ENCODE measurements around the gene KCNG4. TPM values are rescaled to one million over a fixed set of nuclear protein-coding genes. Genes with fewer than 3 reads are reported as not detected.
"Not testable (repeated sequence)": the region's sequence is repeated elsewhere in the genome, so short reads cannot be mapped to it uniquely, and the experiment has no call there.

Gene KCNG4
- total RNA-seq, 1 donor from 2014 or later = not detected

DNA sequence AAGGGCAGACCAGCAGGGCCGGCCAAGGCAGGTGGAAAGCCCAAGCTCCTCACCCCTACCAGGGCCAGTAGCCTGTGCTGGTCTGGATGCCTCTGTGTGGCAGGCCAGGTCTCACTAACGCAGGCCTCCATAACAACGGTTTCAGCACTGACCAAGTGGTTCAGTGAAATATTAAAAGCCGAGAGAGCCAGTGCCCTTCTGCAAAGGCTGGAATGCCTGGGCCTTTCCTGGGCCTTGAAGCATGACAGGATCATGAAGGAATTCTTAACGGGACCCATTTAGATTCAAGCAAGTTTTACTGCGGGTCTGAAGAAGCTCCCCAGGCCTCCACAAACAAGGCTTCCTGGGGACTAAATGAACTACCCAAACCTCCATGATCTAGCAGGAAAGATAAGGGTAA, 32.6 kb downstream of the KCNG4 start:
- DNase-seq (ENCODE audit: low read depth in 2 of 2) = no peak

DNA sequence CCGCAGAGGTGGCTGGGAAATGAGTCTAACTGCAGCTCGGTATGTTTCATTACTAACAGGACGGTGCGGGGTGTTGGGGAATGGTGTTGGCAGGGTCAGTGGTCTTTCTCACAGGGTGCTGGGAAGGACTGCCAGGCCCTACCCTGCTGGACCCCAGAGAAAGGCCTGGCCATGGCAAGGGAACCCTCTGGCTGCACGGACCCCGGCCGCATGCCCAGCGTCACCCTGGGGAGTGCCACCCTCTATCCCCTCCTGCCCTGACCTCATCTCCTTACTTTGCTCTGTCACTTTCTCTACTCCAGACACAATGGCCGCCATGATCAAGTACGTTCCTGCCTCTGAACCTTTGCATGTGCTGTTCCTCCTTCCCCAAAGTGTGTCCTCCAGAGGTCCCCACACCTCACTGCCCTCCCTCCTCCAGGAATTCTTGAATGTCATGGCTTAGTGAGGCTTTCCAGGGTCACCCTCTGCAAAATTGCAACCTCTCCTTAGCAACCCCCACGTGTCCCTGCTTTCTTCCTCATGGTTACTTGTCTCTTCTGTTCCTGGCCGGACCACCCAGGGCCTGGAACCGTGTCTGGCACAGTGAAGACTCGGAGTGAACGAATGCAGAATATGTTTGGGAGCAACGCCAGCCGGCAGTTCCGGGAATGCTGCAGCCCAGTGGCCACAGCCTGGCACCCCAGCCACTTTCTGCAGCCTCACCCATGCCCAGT, 33.7 kb downstream of the KCNG4 start:
- DNase-seq (ENCODE audit: low read depth in 2 of 2) = no peak

DNA sequence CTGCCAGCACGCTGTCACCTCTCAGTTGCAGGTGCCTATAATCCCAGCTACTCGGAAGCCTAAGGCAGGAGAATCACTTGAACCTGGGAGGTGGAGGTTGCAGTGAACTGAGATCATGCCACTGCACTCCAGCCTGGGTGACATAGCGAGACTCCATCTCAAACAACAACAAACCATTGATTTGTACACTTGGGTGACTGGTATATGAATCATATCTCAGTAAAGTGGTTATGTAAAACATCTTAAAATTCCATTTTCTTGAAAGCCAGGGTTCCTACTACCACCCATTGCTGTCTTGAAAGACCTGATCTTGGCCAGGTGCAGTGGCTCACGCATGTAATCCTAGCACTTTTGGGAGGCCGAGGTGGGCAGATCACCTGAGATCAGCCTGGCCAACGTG, 34.7 kb downstream of the KCNG4 start:
- DNase-seq (ENCODE audit: low read depth in 2 of 2) = not testable (repeated sequence)

DNA sequence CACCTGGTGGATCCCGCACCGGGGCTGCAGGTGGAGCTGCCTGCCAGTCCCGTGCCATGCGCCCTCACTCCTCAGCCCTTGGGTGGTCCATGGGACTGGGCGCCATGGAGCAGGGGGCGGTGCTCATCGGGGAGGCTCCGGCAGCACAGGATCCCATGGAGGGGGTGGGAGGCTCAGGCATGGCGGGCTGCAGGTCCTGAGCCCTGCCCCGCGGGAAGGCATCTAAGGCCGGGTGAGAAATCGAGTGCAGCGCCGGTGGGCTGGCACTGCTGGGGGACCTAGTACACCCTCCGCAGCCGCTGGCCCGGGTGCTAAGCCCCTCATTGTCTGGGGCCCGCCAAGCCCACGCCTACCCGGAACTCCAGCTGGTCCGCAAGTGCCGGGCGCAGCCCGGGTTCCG, 35.3 kb downstream of the KCNG4 start:
- DNase-seq (ENCODE audit: low read depth in 2 of 2) = not testable (repeated sequence)

DNA sequence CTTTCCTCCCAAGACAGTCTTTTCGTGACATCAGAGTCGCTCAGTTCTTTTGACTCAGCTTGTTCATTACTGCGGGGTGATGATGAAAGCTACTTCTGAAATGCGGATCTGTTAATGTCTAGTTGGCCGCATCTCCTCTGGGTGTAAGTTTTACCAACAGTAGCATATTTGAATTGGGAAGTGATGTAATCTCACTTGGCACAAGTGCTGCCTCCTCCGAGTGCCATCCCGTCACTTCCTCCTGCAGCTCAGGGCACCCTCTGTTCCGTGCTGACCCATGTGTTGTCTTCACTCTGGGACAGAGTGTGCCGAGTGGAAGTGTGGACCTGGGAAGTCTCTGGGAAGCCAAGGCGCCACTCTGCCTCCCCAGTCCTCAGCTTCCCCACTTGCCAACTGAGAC, 40.0 kb downstream of the KCNG4 start:
- no peak for DNase-seq (ENCODE audit: low read depth in 2 of 2)

- no peak for DNase-seq (ENCODE audit: low read depth in 2 of 2)
These were observed 40.7 kb downstream of the KCNG4 start for GRCh38 chr16:84199097-84199496.

GRCh38 chr16:84198401-84198800, 41.4 kb downstream of the KCNG4 start:
- DNase-seq (ENCODE audit: low read depth in 2 of 2) = peak in 1 of 2 donors; percentile 31

DNA sequence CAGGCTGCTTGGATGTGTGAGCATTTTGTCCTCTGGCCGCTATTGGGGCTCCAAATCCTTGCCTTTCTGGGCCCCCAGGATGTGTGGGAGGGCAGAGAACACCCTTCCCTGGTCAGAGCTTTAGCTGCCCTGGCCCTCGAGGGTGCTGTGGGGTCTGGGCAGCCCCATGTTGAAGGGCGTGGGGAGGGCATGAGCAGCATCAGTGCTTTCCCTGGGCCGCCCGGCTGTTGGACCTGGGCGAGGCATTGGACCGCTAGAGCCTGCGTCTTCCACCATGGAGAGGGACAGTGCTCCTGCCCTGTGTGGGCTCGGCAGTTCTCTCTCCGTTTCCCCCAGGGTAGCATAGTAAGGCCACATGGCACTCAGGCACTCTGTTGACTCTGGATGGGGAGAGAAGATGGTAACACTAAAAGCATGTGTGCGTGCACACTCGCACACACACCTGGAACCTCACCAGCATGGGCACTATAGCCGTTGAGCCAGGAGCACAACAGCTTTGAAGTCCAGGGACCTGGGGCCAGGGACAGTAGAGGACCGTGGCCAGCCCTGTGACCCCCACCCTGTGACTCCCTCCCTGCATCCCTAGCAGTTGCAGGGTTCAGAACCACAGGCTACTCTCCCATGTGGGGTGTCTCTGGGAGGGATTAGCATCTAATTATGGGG, 42.2 kb downstream of the KCNG4 start:
- no peak for DNase-seq (ENCODE audit: low read depth in 2 of 2)

DNA sequence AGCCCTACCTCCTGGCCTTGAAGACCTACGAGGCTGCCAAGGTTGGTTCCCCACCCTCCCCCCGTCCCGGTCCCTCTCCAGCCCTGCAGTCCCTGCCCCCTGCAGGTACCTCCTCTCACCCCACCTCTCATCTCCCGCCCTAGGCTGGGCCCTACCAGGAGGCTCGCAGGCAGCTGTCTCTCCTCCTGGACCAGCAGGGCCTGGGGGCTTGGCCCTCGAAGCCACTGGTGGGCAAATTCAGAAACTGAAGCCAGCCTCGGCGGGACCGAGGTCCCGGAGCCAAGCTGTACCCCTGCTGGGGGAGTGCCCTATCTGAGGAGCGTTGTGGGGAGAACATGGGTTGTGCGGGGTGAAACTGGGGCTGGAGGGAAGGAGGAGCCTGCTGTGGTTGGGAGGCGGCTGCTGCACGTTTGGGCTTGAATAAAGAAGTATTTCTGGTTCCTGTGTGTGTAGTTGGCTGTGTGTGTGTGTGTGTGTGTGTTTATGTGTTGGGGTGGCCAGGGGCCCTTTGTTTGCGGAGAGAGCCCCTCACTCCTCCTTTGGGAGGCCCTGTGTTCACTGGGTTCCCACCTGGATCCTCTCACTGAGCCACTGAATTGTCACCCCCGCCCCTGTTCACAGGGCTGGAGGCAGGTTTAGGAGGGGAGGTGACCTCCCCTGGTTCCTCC, 43.0 kb downstream of the KCNG4 start:
- no peak for DNase-seq (ENCODE audit: low read depth in 2 of 2)

GRCh38 chr16:84196101-84196500, 43.7 kb downstream of the KCNG4 start:
- DNase-seq (ENCODE audit: low read depth in 2 of 2) = no peak

DNA sequence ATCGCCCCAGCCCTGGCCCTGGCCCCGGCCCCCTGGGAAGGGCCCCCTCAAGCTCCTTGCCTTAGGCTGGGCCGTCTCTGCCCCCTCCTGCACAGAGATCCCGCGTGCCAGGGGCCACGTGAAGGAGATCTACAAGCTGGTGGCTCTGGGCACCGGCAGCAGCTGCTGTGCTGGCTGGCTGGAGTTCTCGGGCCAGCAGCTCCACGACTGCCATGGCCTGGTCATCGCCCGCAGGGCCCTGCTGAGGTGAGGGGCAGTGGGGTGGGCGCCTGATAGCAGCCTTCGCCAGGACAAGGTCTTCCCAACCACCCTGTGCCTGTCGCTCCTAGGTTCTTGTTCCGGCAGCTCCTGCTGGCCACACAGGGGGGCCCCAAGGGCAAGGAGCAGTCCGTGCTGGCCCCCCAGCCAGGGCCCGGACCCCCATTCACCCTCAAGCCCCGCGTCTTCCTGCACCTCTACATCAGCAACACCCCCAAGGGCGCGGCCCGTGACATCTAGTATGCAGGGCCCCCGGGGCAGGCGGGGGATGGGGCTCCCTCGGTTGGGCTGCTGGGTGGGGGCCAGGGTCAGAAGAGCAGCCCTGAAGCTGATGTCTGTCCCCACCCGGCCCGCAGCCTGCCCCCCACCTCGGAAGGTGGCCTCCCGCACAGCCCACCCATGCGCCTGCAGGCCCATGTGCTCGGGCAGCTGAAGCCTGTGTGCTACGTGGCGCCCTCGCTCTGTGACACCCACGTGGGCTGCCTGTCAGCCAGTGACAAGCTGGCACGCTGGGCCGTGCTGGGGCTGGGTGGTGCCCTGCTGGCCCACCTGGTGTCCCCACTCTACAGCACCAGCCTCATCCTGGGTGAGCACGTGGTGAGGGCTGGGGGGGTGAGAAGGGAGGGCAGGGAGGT, 44.4 kb downstream of the KCNG4 start:
- DNase-seq (ENCODE audit: low read depth in 2 of 2) = no peak

DNA sequence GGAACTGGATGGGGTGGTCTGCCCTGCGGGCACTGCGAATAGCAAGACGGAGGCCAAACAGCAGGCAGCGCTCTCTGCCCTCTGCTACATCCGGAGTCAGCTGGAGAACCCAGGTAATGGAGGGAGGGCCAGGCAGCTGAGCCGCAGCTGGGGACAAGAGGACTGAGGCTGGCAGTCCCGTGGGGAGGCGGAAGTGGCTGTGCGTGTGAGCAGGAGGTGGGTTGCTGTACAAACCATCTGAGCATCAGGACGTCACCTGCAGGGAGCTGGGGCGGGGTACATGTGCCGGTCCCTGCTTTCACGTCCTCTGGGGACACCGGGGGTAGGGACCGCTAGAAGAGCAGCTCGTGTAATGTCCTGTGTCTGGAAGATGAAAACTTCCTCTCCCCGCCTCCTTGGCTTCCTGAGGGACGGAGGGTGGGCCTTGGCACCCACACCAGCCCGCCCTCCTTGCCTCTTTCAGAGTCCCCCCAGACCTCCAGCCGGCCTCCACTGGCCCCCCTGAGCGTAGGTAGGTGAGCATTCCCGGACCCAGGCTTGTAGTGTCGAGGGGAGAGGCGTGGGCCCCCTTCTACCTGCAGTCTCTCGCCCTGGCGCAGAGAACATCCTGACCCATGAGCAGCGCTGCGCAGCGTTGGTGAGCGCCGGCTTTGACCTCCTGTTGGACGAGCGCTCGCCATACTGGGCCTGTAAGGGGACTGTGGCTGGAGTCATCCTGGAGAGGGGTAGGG, 45.2 kb downstream of the KCNG4 start:
- DNase-seq (ENCODE audit: low read depth in 2 of 2) = no peak

DNA sequence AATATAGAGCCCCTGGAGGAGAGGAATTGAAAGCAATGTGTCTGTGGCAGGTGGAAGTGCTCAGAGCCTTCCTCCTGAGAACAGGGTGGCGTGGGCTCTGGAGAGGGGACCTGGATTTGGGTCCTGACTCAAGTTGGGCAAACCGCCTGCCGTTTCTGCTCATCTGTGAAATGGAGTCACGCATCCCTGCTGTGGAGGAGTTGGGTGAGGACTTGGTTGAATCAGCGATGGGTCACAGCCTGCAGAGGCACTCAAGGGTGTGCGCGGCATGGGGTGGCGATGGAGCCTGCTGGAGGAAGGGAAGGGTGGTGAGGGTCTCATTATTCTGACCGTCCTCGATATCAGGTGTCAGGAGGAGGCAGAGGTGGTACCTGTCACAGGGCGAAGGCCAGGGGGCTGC, 45.8 kb downstream of the KCNG4 start:
- no peak for DNase-seq (ENCODE audit: low read depth in 2 of 2)

- DNase-seq (ENCODE audit: low read depth in 2 of 2) = no peak
These were observed 46.3 kb downstream of the KCNG4 start for GRCh38 chr16:84193480-84193879.

GRCh38 chr16:84191466-84191865, 48.3 kb downstream of the KCNG4 start:
- DNase-seq (ENCODE audit: low read depth in 2 of 2) = no peak

- peak in 1 of 2 donors; percentile 23 for DNase-seq (ENCODE audit: low read depth in 2 of 2)
These were observed 49.0 kb downstream of the KCNG4 start, which contains the start of gene ADAD2 for GRCh38 chr16:84190731-84191388. Gene ADAD2 (plus strand): TSS chr16:84191157. CDS start chr16:84191231, 74 bp downstream.

GRCh38 chr16:84186685-84187437, 53.0 kb downstream of the KCNG4 start, which contains the start of gene TAF1C:
Gene TAF1C (minus strand): TSS chr16:84187057. CDS start chr16:84184988, 2,069 bp downstream.
- peak; percentile 96 to 97 for DNase-seq (ENCODE audit: low read depth in 2 of 2)

GRCh38 chr16:84184775-84185174, 55.0 kb downstream of the KCNG4 start:
- peak in 1 of 2 donors; percentile 77 for DNase-seq (ENCODE audit: low read depth in 2 of 2)

DNA sequence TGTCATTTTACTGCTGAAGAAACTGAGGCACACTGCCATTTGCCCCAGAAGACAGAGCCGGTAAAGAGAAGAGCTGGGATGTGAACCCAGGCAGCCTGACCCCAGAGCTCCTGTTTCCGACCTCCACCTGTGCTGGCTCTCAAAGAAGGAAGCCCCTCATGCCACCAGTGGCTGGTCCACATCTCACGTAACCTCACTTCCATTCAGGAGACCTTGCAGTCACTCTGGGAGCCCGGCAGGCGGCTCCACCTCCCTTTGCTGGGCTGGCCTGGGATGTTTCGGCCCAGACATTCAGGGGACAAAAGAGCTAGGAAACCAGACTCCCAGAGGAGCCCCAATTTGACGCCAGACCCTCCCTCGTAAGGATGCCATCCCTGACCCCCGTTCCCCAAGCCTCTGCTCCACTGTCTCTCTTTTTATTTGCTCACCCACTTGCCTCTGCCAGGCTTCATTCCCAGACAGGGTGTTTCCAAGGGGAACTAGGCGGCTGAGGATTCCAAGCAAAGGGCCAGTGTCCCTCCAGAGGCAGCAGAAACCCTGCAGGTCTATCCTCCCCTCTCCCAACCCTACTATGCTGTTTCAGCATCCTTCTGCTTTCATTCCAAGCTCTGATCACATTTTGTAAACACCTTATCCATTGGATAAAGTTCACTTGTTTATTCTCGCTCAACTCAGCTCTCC, 55.8 kb downstream of the KCNG4 start:
- DNase-seq (ENCODE audit: low read depth in 2 of 2) = peak in 1 of 2 donors; percentile 65

All from lung microvascular endothelial cell (primary cell).